Lung (tissue), 12 donors: Measurements from ENCODE around the gene WSCD2. TPM values are rescaled to one million over a fixed set of nuclear protein-coding genes. Genes with fewer than 3 reads are reported as not detected.

Source experiments
- ATAC-seq: fragments of 200-7000 bp; cut with Tn5 transposase; one replicate; pipeline ENCODE4 v1.9.1; 2020; ENCODE audit warnings: moderate number of reproducible peaks; ENCODE audit not compliant: insufficient read depth, low FRiP score
- DNase-seq, 3 donors: peaks; one replicate each; pipeline ENCODE4 v3.0.0-alpha.2; 2013 to 2017
- H3K27ac ChIP-seq, 2 donors: one replicate each; pipeline ENCODE4 v1.5.1; 2013; ENCODE audit warnings: mild to moderate bottlenecking in 2 of 2, moderate library complexity in 2 of 2, control low read depth in 1 of 2, inconsistent platforms in 1 of 2, low read depth in 1 of 2, low read length in 1 of 2
- H3K27me3 ChIP-seq, 3 donors: one replicate each; pipeline ENCODE4 v1.5.1; 2013; ENCODE audit warnings: low read length in 2 of 3; ENCODE audit not compliant: control insufficient read depth in 3 of 3, insufficient read depth in 3 of 3
- H3K36me3 ChIP-seq, 4 donors: one replicate each; pipeline ENCODE4 v1.5.1; 2013; ENCODE audit warnings: low read length in 4 of 4, mild to moderate bottlenecking in 1 of 4, moderate library complexity in 1 of 4; ENCODE audit not compliant: control insufficient read depth in 4 of 4, insufficient read depth in 4 of 4
- H3K4me1 ChIP-seq, 5 donors: one replicate each; pipeline ENCODE4 v1.5.1; 2013; ENCODE audit warnings: low read length in 5 of 5, mild to moderate bottlenecking in 2 of 5, moderate library complexity in 1 of 5; ENCODE audit not compliant: control insufficient read depth in 5 of 5, insufficient read depth in 5 of 5
- H3K4me3 ChIP-seq: one replicate; pipeline ENCODE4 v1.5.1; 2013; ENCODE audit warnings: mild to moderate bottlenecking, control low read depth, moderate library complexity
- H3K9ac ChIP-seq, 2 donors: one replicate each; pipeline ENCODE4 v1.5.1; 2013; ENCODE audit warnings: low read length in 2 of 2, control low read depth in 1 of 2; ENCODE audit not compliant: insufficient read depth in 1 of 2
- H3K9me3 ChIP-seq, 4 donors: one replicate each; pipeline ENCODE4 v1.5.1; 2013; ENCODE audit warnings: low read length in 3 of 4, mild to moderate bottlenecking in 1 of 4, moderate library complexity in 1 of 4; ENCODE audit not compliant: control insufficient read depth in 4 of 4, insufficient read depth in 3 of 4
- CTCF ChIP-seq: IDR thresholded peaks from 2 replicates; pipeline ENCODE4 v1.5.1; 2012; ENCODE audit warnings: mild to moderate bottlenecking; ENCODE audit errors: control extremely low read depth, extremely low read depth
- WGBS, 2 donors: extraction: QIAGEN DNeasy Blood & Tissue Kit; methylation state at CpG; one replicate each; pipeline ENCODE4 v1.1.7; 2013; 5-methylcytosine and 5-hydroxymethylcytosine counted together
- polyA plus RNA-seq, 2 donors: library from polyadenylated mRNA; stranded (reverse); fragments of 200-250 nt; gene quantifications; one replicate each; pipeline ENCODE4 v1.2.1, GENCODE V29; 2013
- total RNA-seq, 2 donors: library from RNA; depleted of rRNA in 1 of 2; stranded (reverse); fragments of >200 nt in 1 of 2; gene quantifications; one replicate each; pipeline ENCODE4 v1.2.1, GENCODE V29; 2014 to 2021
- donor health status: control.
- donor health status: control.
- donor health status: Bipolar disorder and iron deficiency.
- donor health status: healthy.
- donor health status: DM: yes; HTN: yes; CAD: no.

The WSCD2 gene
- total and polyA plus RNA-seq, 4 donors, result 0.02 to 1.8 (median 0.40) TPM

GRCh38 chr12:108099073-108099472 lies 30.0 kb upstream of the WSCD2 start:
- Histone ChIP-seq H3K9ac (no peak overlapping the region), H3K36me3 (no peaks in the 10 kb centered on the region), H3K27ac (no peak overlapping the region), H3K27me3 (peaks cover 0 to 5% (median 0%) of the 10 kb centered on the region in 3 donors), H3K4me3 (no peak overlapping the region), H3K9me3 (no peaks in the 10 kb centered on the region), H3K4me1 (no peaks in the 10 kb centered on the region)
- TF ChIP-seq CTCF, result no peak
- DNase-seq (peak in 1 of 3 donors; percentile 14), ATAC-seq (no peak)
- WGBS, 2 donors, result 25 to 33% methylated on average over 3 of the region's 3 CpGs

GRCh38 chr12:108099778-108100489 lies 29.2 kb upstream of the WSCD2 start:
- DNase-seq, result no peak
- H3K27ac ChIP-seq, result no peak overlapping the region
- 65 to 77% methylated on average over 4 of the region's 4 CpGs for WGBS, 2 donors
- no peak overlapping the region for H3K9ac ChIP-seq
- ATAC-seq, result no peak
- TF ChIP-seq CTCF, result no peak
- no peaks in the 10 kb centered on the region for H3K4me1 ChIP-seq
- no peaks in the 10 kb centered on the region for H3K36me3 ChIP-seq
- no peaks in the 10 kb centered on the region for H3K9me3 ChIP-seq
- H3K4me3 ChIP-seq, result no peak overlapping the region
- peaks cover 0 to 5% (median 0%) of the 10 kb centered on the region in 3 donors for H3K27me3 ChIP-seq

- no peak for DNase-seq
Measured at GRCh38 chr12:108101605-108102175, 27.4 kb upstream of the WSCD2 start.

More at GRCh38 chr12:108101605-108102175, 27.4 kb upstream of the WSCD2 start:
- Histone ChIP-seq H3K4me3 (no peak overlapping the region), H3K36me3 (no peaks in the 10 kb centered on the region), H3K9ac (no peak overlapping the region), H3K9me3 (no peaks in the 10 kb centered on the region), H3K27ac (no peak overlapping the region), H3K27me3 (peaks cover 0 to 3% (median 0%) of the 10 kb centered on the region in 3 donors), H3K4me1 (no peaks in the 10 kb centered on the region)
- WGBS, 2 donors, result 68 to 72% methylated on average over 3 of the region's 3 CpGs
- ATAC-seq, result no peak
- no peak for TF ChIP-seq CTCF
